UCSD-AML1 (cell line): Measurements from ENCODE around the gene PAIP2B.
"Not testable (repeated sequence)": the region's sequence is repeated elsewhere in the genome, so short reads cannot be mapped to it uniquely, and the experiment has no call there.

Experiments used
- DNase-seq: peaks from one replicate; lab custom pipeline; 2025; ENCODE audit not compliant: unreplicated experiment; lab: John Stamatoyannopoulos, UW

PAIP2B gene

GRCh38 chr2:71226965-71227560 is at the start of gene PAIP2B:
Gene PAIP2B (minus strand): TSS chr2:71227103. CDS start chr2:71202589, 24,514 bp downstream.
- DNase-seq = peak; percentile 99

GRCh38 chr2:71275939-71276310 is 49.0 kb upstream of the PAIP2B start:
- DNase-seq = no peak

GRCh38 chr2:71269511-71270090 is 42.7 kb upstream of the PAIP2B start:
- no peak for DNase-seq

GRCh38 chr2:71263386-71263785 is 36.5 kb upstream of the PAIP2B start:
- DNase-seq = no peak

GRCh38 chr2:71261534-71261933 is 34.6 kb upstream of the PAIP2B start:
- no peak for DNase-seq

- DNase-seq = no peak
Observed at GRCh38 chr2:71256421-71256820, 29.5 kb upstream of the PAIP2B start.

GRCh38 chr2:71254776-71255175 is 27.9 kb upstream of the PAIP2B start:
- no peak for DNase-seq

- DNase-seq = no peak
Observed at GRCh38 chr2:71254078-71254477, 27.2 kb upstream of the PAIP2B start.

- DNase-seq = no peak
Observed at GRCh38 chr2:71253476-71253875, 26.6 kb upstream of the PAIP2B start.

GRCh38 chr2:71252862-71253261 is 26.0 kb upstream of the PAIP2B start:
- DNase-seq = no peak

- no peak for DNase-seq
Observed at GRCh38 chr2:71250935-71251334, 24.0 kb upstream of the PAIP2B start.

GRCh38 chr2:71244302-71244660 is 17.4 kb upstream of the PAIP2B start:
- no peak for DNase-seq

- no peak for DNase-seq
Observed at GRCh38 chr2:71243634-71244301, 16.9 kb upstream of the PAIP2B start.

GRCh38 chr2:71240794-71241193 is 13.9 kb upstream of the PAIP2B start:
- no peak for DNase-seq

GRCh38 chr2:71238089-71238488 is 11.2 kb upstream of the PAIP2B start:
- no peak for DNase-seq

- DNase-seq = no peak
Observed at GRCh38 chr2:71235930-71236587, 9.2 kb upstream of the PAIP2B start.

- DNase-seq = not testable (repeated sequence)
Observed at GRCh38 chr2:71233072-71233471, 6.2 kb upstream of the PAIP2B start.

GRCh38 chr2:71226096-71226964 is 573 bp downstream of the PAIP2B start:
- no peak for DNase-seq

- DNase-seq = no peak
Observed at GRCh38 chr2:71224935-71225334, 2.0 kb downstream of the PAIP2B start.

- DNase-seq = no peak
Observed at GRCh38 chr2:71224457-71224856, 2.4 kb downstream of the PAIP2B start.

- peak; percentile 30 for DNase-seq
Observed at GRCh38 chr2:71223767-71224333, 3.1 kb downstream of the PAIP2B start.
